Activated CD4-positive, alpha-beta memory T cell treated with anti-CD3 and anti-CD28 coated beads for 36 hours (primary cell): ENCODE data around the gene C2CD4A. TPM values are rescaled to one million over a fixed set of nuclear protein-coding genes. Genes with fewer than 3 reads are reported as not detected.
"Not testable (repeated sequence)": the region's sequence is repeated elsewhere in the genome, so short reads cannot be mapped to it uniquely, and the experiment has no call there.

Experiments used
- CTCF ChIA-PET: fragments of 350-600 bp; sonication (Branson Sonifier 250); formaldehyde crosslinking; loops from one replicate; lab custom pipeline; 2021; ENCODE audit warnings: antibody characterized with exemption, inconsistent platforms; lab: Charles Lee
- POLR2A ChIA-PET: fragments of 350-600 bp; sonication (Branson Sonifier 250); formaldehyde crosslinking; loops from one replicate; lab custom pipeline; 2021; ENCODE audit warnings: antibody characterized with exemption; lab: Charles Lee
- DNase-seq: peaks from one replicate; pipeline ENCODE4 v3.0.0-alpha.2; 2020
- H3K27ac Mint-ChIP-seq: one replicate; pipeline ENCODE4 v1.8.0; 2021; ENCODE audit warnings: mixed read lengths
- H3K27me3 Mint-ChIP-seq: one replicate; pipeline ENCODE4 v1.8.0; 2021; ENCODE audit warnings: mixed read lengths
- H3K36me3 Mint-ChIP-seq: one replicate; pipeline ENCODE4 v1.8.0; 2021; ENCODE audit warnings: mixed read lengths
- H3K4me1 Mint-ChIP-seq: one replicate; pipeline ENCODE4 v1.8.0; 2021; ENCODE audit warnings: low read depth, mixed read lengths
- H3K4me3 Mint-ChIP-seq: one replicate; pipeline ENCODE4 v1.8.0; 2021; ENCODE audit warnings: mild to moderate bottlenecking, mixed read lengths
- H3K9me3 Mint-ChIP-seq: one replicate; pipeline ENCODE4 v1.8.0; 2021; ENCODE audit warnings: mixed read lengths
- intact Hi-C: fragments of 100-400 bp; cut with micrococcal nuclease; formaldehyde crosslinking; loops from one replicate; pipeline ENCODE4 v1.15.1; 2023
- total RNA-seq, 2 experiments: library from RNA; stranded (reverse); gene quantifications; one replicate each; pipeline ENCODE4 v1.2.3, GENCODE V29; 2021

C2CD4A gene, protein sequence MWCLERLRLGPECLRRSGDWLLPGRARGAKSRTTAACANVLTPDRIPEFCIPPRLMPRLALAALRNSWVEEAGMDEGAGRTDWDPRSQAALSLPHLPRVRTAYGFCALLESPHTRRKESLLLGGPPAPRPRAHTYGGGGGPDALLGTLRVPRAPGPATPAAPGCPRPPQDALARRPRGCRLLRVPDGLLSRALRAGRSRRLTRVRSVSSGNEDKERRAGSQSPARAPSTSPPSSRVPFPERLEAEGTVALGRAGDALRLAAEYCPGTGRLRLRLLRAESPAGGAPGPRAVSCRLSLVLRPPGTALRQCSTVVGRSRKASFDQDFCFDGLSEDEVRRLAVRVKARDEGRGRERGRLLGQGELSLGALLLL
- 1 to 10 TPM; 2.3 to 2.6 TPM for total RNA-seq

DNA sequence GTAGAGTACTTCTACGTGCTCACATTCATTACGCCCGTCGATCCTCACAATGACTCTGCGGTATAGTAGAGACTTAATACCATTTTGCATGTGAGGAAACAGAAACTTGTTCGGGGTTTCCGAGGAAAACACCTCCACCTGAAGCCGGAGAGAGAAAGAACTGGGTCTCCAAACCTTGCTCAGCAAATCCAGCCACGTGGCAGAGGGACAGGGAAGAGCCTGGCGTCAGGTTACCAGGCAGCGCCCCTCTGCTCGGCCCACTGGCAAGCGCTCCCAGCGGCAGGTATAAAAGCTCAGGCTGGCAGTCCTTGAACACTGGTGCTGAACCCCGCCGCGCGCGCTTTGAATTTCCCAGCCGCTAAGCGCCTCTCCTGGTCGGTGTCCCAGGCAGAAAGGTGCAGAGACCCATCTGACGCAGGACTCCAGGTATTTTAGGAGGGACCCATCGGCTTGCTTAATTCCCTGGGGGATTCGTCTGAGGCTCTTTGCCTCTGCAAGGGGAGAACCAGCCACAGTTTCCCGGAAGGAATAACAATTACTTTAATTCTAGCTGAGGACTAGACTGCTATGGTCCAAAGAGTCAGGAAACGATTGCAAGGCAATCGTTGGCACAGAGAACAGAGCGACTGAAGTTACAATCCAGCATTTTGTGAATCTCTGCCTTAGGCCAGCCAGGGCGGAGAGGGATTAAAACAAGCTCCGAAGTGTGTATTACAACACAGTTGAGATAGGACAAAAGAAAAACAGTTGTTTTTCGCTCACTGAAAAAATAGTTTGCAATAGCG lies at the start of gene C2CD4A:
TSS of gene C2CD4A (plus strand) at position 315 of the 785 bp plus-strand sequence. CDS start 637 bp downstream, outside the sequence.
- DNase-seq, result peak; percentile 76
- Mint-ChIP-seq H3K9me3 (no peaks in the 10 kb centered on the region), H3K4me1 (peaks cover 32% of the 10 kb centered on the region), H3K27ac (peak within 1 kb of the TSS; percentile 21), H3K27me3 (peaks cover 17% of the 10 kb centered on the region), H3K4me3 (peak within 1 kb of the TSS; percentile 69), H3K36me3 (no peaks in the 10 kb centered on the region)
- intact Hi-C loops, result loop anchor here (10.0 kb wide), 1 partner anchor 1942 kb away; no protein-coding TSS in a partner anchor
- ChIA-PET CTCF (interaction anchor here (1.4 to 1.7 kb wide), 2 partner anchors 117 to 233 kb away, joined by 4 read pairs; no protein-coding TSS in a partner anchor), POLR2A (no interaction called here)

GRCh38 chr15:62020576-62021160 lies 46.1 kb upstream of the C2CD4A start:
- POLR2A ChIA-PET, result no interaction called here
- H3K9me3 Mint-ChIP-seq, result peaks cover 14% of the 10 kb centered on the region
- H3K36me3 Mint-ChIP-seq, result peaks cover 48% of the 10 kb centered on the region
- DNase-seq, result no peak
- no peak overlapping the region for H3K27ac Mint-ChIP-seq
- H3K4me1 Mint-ChIP-seq, result no peaks in the 10 kb centered on the region
- H3K27me3 Mint-ChIP-seq, result no peaks in the 10 kb centered on the region
- CTCF ChIA-PET, result no interaction called here
- intact Hi-C loops, result no loop called here
- H3K4me3 Mint-ChIP-seq, result no peak overlapping the region

- H3K9me3 Mint-ChIP-seq, result peaks cover 5% of the 10 kb centered on the region
- no peak for DNase-seq
- H3K27ac Mint-ChIP-seq, result no peak overlapping the region
- H3K4me1 Mint-ChIP-seq, result no peaks in the 10 kb centered on the region
- no peak overlapping the region for H3K4me3 Mint-ChIP-seq
- no peaks in the 10 kb centered on the region for H3K27me3 Mint-ChIP-seq
- ChIA-PET POLR2A (no interaction called here), CTCF (interaction anchor here (0.7 to 1.2 kb wide), 3 partner anchors 20 to 188 kb away, joined by 3 read pairs; partner anchors contain the start of gene VPS13C)
- H3K36me3 Mint-ChIP-seq, result peaks cover 50% of the 10 kb centered on the region
- intact Hi-C loops, result no loop called here
Observed at GRCh38 chr15:62021991-62022600, 44.7 kb upstream of the C2CD4A start.

GRCh38 chr15:62026487-62027262 lies 40.1 kb upstream of the C2CD4A start:
- DNase-seq, result no peak
- ChIA-PET POLR2A (no interaction called here), CTCF (no interaction called here)
- Mint-ChIP-seq H3K9me3 (peaks cover 2% of the 10 kb centered on the region), H3K27ac (no peak overlapping the region), H3K36me3 (peaks cover 36% of the 10 kb centered on the region), H3K4me3 (no peak overlapping the region), H3K4me1 (peaks cover 2% of the 10 kb centered on the region), H3K27me3 (no peaks in the 10 kb centered on the region)
- intact Hi-C loops, result no loop called here

DNA sequence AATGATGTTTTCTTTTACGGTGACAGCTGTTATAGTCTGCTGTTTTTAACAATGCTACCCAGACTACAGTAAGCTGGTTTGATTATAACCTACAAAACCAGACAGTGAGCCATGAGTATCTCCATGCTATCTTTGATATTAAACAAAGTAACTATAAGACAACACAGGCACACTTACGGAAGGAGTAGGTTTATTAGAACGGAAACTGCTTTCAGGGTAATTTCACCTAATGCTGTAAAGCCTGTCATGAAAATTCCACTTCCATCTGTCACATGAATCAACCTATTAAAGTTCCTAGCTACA lies 39.6 kb upstream of the C2CD4A start:
- Mint-ChIP-seq H3K4me1 (peaks cover 2% of the 10 kb centered on the region), H3K4me3 (no peak overlapping the region), H3K27me3 (no peaks in the 10 kb centered on the region), H3K27ac (no peak overlapping the region), H3K9me3 (no peaks in the 10 kb centered on the region), H3K36me3 (peaks cover 31% of the 10 kb centered on the region)
- intact Hi-C loops, result no loop called here
- POLR2A ChIA-PET, result no interaction called here
- no peak for DNase-seq
- CTCF ChIA-PET, result interaction anchor here (0.7 kb wide), 1 partner anchor 232 kb away, joined by 3 read pairs; no protein-coding TSS in a partner anchor

DNA sequence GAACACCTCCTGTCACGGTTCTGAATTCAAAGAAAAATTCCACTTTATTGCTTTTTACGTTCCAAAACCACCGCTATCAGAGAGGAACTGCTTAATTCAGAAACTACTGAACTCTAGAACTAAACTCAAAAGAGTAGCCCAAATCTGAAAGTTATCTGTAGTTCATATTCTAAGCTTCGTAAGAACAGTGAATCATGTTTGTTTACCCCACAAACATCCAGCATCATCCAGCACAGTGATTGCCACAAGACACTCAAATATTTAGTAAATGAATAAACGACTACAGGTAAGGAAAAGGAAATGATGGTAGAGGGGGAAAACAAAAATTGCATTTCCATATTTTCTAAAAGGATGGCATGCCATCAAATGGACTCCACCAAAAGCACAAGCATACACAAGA lies 38.9 kb upstream of the C2CD4A start:
- H3K9me3 Mint-ChIP-seq, result no peaks in the 10 kb centered on the region
- no peak for DNase-seq
- intact Hi-C loops, result no loop called here
- H3K4me1 Mint-ChIP-seq, result peaks cover 2% of the 10 kb centered on the region
- ChIA-PET CTCF (interaction anchor here (0.7 to 0.9 kb wide), 2 partner anchors 32 to 231 kb away, joined by 3 to 4 read pairs; partner anchors contain the start of gene VPS13C), POLR2A (no interaction called here)
- no peaks in the 10 kb centered on the region for H3K27me3 Mint-ChIP-seq
- no peak overlapping the region for H3K27ac Mint-ChIP-seq
- peaks cover 29% of the 10 kb centered on the region for H3K36me3 Mint-ChIP-seq
- no peak overlapping the region for H3K4me3 Mint-ChIP-seq

DNA sequence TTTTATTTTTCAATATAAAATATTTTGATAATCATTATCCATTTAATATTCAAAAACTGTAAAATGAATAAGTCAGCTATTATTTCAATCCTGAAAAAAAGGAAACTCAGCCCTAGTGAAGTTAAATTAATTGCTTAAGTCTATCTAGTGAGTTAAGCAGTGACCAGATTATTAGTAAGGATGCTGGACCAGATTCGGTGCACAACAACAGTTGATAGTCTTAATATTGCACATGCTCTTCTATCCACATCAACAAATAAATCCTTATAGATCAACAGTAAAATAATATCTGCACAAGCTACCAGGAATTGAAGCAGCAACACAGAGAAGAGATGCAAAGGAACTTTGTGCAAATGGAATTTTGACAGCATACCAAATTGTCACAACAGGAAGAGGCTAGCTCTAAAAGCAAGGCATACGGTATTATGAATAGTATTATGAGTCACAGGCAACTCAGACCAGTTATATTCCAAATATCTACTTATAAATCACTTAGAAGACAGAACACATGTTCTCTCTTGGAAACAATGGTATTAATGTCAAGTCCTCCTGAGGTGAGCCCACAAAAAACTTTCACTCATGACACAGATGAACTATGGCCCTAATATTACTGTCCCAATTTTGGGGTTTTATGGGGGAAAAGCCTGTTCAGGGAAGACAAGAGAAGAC lies 31.4 kb upstream of the C2CD4A start:
- no peak for DNase-seq
- peaks cover 12% of the 10 kb centered on the region for H3K4me1 Mint-ChIP-seq
- no peak overlapping the region for H3K27ac Mint-ChIP-seq
- peaks cover 24% of the 10 kb centered on the region for H3K36me3 Mint-ChIP-seq
- peaks cover 5% of the 10 kb centered on the region for H3K9me3 Mint-ChIP-seq
- H3K4me3 Mint-ChIP-seq, result no peak overlapping the region
- ChIA-PET POLR2A (no interaction called here), CTCF (interaction anchor here (0.9 to 1.4 kb wide), 2 partner anchors 25 to 35 kb away, joined by 3 to 4 read pairs; partner anchors contain the start of gene VPS13C)
- intact Hi-C loops, result no loop called here
- no peaks in the 10 kb centered on the region for H3K27me3 Mint-ChIP-seq

DNA sequence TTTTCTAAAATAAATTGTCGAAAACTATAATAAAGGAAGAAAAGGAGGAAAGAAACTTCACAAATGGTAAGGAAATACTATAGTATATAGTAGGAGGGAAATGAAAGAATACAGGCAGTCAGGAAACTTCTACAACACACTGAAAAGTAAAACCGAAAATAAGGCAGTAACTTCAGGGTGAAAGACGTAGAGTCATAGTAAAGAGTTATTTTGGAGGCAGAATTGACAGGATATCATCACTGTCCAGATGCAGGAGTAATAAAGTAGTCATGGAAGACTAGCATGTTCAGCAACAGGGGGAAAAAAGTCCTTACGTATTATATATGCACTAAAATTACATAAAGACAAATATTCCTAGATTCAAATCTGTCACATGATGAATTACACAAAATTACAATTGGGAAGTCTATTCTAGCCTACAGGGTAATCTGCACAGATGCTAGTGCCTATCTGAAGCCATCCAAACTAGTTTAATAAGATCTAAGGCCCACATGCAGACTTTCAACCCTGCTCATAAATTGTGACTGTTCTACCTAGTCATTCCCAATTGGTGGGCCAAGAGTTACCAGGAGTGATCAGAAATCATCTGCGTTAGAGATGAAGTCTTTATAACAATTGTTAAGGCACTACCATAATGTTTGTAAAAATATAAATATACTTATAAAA lies 20.6 kb upstream of the C2CD4A start:
- peak overlapping the region; percentile 30 for H3K4me3 Mint-ChIP-seq
- peaks cover 29% of the 10 kb centered on the region for H3K4me1 Mint-ChIP-seq
- H3K36me3 Mint-ChIP-seq, result peaks cover 7% of the 10 kb centered on the region
- no peaks in the 10 kb centered on the region for H3K27me3 Mint-ChIP-seq
- intact Hi-C loops, result no loop called here
- POLR2A ChIA-PET, result no interaction called here
- H3K9me3 Mint-ChIP-seq, result peaks cover 3% of the 10 kb centered on the region
- no peak for DNase-seq
- peak overlapping the region; percentile 14 for H3K27ac Mint-ChIP-seq
- CTCF ChIA-PET, result no interaction called here

- CTCF ChIA-PET, result interaction anchor here (1.1 kb wide), 1 partner anchor 13 kb away, joined by 3 read pairs; the partner anchor contains the start of gene VPS13C
- H3K9me3 Mint-ChIP-seq, result peaks cover 3% of the 10 kb centered on the region
- H3K4me1 Mint-ChIP-seq, result peaks cover 32% of the 10 kb centered on the region
- no peak overlapping the region for H3K4me3 Mint-ChIP-seq
- no peak for DNase-seq
- intact Hi-C loops, result no loop called here
- H3K27ac Mint-ChIP-seq, result peak overlapping the region; percentile 23
- H3K36me3 Mint-ChIP-seq, result peaks cover 7% of the 10 kb centered on the region
- H3K27me3 Mint-ChIP-seq, result no peaks in the 10 kb centered on the region
- POLR2A ChIA-PET, result no interaction called here
Observed at GRCh38 chr15:62047282-62047827, 19.4 kb upstream of the C2CD4A start.

- POLR2A ChIA-PET, H3K27me3 Mint-ChIP-seq, DNase-seq, H3K9me3 Mint-ChIP-seq, H3K27ac Mint-ChIP-seq, H3K4me3 Mint-ChIP-seq, CTCF ChIA-PET, intact Hi-C loops, H3K36me3 Mint-ChIP-seq: not testable (repeated sequence)
- H3K4me1 Mint-ChIP-seq, result peaks cover 38% of the 10 kb centered on the region
Observed at GRCh38 chr15:62048254-62048653, 18.5 kb upstream of the C2CD4A start.
